NB4 (cell line): ENCODE measurements around the gene CLSTN2.

ENCODE experiments used
- MYC ChIP-seq: IDR thresholded peaks from 2 replicates; pipeline ENCODE4 v1.6.1; 2011; ENCODE audit warnings: low read depth, low read length
- POLR2A ChIP-seq: IDR thresholded peaks from 2 replicates; pipeline ENCODE4 v1.6.1; 2011; ENCODE audit warnings: mild to moderate bottlenecking; ENCODE audit not compliant: insufficient read length; ENCODE audit errors: extremely low read depth
- TF ChIP-seq, protein P1 (sequence below): IDR thresholded peaks from one replicate; pipeline ENCODE4 v1.5.1; 2012; ENCODE audit warnings: low read depth, low read length
- TF ChIP-seq, protein P2 (sequence below): IDR thresholded peaks from 2 replicates; pipeline ENCODE4 v1.6.1; 2011; ENCODE audit warnings: low read depth, low read length

DNA sequence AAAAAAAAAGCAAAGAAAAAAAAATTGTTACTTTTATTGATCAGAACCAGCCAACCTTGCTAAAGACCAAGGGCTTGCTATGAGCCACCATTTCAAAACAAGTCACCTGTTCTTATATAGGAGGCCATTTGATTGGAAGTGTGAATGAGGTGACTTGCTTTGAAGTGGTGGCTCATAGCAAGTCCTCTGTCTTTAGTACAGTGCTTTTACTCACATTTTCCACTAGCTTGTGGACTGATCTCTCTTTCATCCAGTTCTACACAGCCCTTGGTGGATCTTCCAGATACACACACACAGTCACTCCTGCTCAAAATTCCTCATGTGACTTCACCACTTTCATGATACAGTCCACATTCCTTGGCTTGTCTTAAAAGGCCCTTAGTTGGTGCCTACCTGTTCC, 13.5 kb downstream of the CLSTN2 start:
- TF ChIP-seq, protein P1, sequence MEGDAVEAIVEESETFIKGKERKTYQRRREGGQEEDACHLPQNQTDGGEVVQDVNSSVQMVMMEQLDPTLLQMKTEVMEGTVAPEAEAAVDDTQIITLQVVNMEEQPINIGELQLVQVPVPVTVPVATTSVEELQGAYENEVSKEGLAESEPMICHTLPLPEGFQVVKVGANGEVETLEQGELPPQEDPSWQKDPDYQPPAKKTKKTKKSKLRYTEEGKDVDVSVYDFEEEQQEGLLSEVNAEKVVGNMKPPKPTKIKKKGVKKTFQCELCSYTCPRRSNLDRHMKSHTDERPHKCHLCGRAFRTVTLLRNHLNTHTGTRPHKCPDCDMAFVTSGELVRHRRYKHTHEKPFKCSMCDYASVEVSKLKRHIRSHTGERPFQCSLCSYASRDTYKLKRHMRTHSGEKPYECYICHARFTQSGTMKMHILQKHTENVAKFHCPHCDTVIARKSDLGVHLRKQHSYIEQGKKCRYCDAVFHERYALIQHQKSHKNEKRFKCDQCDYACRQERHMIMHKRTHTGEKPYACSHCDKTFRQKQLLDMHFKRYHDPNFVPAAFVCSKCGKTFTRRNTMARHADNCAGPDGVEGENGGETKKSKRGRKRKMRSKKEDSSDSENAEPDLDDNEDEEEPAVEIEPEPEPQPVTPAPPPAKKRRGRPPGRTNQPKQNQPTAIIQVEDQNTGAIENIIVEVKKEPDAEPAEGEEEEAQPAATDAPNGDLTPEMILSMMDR = no peak
- TF ChIP-seq POLR2A (no peak), MYC (no peak)
- TF ChIP-seq, protein P2, sequence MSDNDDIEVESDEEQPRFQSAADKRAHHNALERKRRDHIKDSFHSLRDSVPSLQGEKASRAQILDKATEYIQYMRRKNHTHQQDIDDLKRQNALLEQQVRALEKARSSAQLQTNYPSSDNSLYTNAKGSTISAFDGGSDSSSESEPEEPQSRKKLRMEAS = no peak
